Measurements from ENCODE around the gene SNTB2.
"Not testable (repeated sequence)": the region's sequence is repeated elsewhere in the genome, so short reads cannot be mapped to it uniquely, and the experiment has no call there.

The SNTB2 gene

DNA sequence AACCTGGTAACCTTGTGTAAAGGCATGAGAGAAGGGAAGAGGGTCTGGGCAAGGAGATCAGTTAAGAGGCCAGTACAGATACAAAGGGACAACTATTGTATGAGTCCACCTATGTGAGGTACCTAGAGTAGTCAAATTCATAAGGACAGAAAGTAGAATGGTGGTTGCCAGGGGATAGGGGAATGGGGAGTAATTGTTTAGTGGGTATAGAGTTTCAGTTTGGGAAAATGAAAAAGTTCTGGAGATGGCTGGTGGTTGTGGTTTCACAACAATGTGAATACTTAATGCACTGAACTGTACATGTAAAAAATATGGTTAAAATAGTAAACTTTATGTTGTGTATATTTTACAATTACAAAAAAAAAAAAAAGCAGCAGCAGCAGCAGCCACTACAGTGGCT, 49.4 kb downstream of the SNTB2 start:
- DNase-seq (ENCODE audit: low read depth) = no peak

DNA sequence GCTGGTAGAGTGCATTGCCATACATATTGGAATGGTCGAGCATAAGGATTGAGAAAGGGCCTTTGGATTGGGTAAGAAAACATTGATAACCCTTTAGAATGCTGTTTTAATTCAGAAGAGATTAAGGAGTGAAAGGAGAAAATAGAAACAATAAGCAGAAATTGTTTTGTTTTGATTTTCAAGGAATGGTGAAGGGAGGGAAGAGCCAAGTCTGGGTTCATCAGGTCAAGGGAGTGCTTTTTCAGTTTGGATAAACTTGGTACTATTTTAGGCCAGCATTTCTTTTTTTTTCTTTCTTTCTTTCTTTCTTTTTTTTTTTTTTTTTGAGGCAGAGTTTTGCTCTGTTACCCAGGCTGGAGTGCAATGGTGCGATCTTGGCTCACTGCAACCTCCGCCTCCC, 50.3 kb downstream of the SNTB2 start:
- DNase-seq (ENCODE audit: low read depth) = no peak

- no peak for DNase-seq (ENCODE audit: low read depth)
Measured at GRCh38 chr16:69239851-69240250, 52.9 kb downstream of the SNTB2 start.

DNA sequence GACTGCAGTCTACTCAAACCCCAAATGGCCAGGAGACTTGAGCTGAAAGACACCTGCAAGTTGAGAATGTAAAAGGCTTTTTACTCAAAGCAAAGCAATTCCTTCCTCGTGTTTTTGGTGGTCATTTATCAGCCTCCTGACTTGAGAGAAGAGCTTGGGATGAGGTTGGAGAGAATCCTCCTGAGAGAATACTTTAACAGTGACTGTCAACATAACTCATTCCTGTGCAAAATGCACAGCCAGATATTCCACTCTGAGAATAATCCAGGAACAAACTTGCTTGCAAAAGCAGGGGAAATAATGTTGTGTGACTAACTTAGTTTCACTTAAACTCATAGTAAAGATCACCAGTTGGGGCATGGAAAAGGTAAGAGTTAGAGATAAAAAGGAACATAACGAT, 53.4 kb downstream of the SNTB2 start:
- DNase-seq (ENCODE audit: low read depth) = no peak

DNA sequence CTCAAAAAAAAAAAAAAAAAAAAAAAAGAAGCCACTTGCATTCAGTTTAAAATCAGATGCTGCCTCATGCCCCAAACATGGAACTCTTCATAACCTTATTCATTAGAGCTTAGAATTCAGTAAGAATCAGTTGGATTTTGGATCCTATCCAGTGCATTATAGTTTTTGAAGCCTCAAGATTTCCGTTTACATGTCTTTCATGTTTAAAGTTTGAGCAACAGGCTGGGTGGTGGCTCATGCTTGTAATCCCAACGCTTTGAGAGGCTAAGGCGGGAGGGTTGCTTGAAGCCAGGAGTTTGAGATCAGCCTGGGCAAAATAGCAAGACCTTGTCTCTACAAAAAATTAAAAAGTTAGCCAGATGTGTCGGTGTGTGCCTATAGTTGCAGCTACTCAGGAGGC, 55.0 kb downstream of the SNTB2 start:
- DNase-seq (ENCODE audit: low read depth) = no peak

DNA sequence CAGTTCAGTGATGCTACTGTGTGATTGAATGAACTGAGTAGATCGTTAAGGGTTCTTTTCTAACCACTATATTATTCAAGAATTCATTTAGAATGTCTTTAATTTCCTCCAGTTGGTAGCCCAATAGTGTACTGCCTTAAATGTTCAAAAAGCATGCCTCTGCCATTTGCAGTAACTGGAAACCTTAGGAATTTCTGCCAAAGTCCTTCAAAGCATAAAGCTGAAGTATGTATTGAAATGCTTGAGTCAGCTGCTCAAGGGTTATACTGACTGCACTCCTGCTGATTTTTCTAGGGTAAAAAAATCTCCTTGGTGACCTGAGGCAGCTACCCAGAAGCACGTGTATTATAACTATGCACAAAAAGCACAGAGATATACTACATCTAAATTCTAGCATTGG, 56.5 kb downstream of the SNTB2 start:
- no peak for DNase-seq (ENCODE audit: low read depth)

- DNase-seq (ENCODE audit: low read depth) = no peak
Measured at GRCh38 chr16:69244336-69244735, 57.4 kb downstream of the SNTB2 start.

GRCh38 chr16:69250081-69250480, 63.1 kb downstream of the SNTB2 start:
- no peak for DNase-seq (ENCODE audit: low read depth)

- DNase-seq (ENCODE audit: low read depth) = no peak
Measured at GRCh38 chr16:69253870-69254341, 66.9 kb downstream of the SNTB2 start.

DNA sequence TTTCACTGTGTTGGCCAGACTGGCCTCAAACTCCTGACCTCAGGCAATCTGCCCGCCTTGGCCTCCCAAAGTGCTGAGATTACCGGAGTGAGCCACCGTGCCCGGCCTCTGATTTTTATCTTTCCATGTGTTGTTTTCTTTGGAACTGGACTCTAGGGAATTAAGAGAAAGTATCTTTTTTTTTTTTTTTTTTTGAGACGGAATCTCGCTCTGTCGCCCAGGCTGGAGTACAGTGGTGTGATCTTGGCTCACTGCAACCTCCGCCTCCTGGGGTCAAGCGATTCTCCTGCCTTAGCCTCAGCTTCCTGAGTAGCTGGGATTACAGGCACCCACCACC, 72.4 kb downstream of the SNTB2 start:
- not testable (repeated sequence) for DNase-seq (ENCODE audit: low read depth)

DNA sequence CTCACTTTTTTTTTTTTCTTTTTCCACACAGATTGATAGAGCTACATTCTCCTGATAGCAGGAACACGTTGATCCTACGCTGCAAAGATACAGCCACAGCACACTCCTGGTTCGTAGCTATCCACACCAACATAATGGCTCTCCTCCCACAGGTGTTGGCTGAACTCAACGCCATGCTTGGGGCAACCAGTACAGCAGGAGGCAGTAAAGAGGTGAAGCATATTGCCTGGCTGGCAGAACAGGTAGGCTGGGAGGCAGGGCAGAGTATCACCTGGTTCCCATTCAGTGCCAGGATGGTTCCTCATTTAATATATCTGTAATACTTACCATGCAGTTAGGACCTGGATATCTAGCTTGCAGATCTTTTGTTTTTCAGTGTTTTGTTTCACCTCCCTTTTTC, 73.1 kb downstream of the SNTB2 start:
- no peak for DNase-seq (ENCODE audit: low read depth)

DNA sequence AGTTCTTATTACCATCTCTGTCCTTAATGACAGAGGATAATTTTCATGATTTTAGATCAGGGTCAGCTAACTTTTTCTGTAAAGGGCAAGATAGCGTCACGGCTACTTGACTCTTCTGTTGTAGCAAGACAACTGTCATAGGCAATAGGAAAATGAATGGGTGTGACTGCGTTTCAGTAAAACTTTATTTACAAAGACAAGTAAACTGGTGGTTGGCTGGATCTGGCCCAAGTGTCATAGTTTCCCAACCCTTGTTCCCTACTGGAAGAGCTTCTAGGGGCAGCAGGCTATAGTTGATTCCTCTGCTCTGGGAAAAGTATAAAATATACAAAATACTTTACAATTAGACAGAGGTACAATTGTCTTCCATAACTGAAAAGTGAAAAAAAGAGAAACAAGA, 73.5 kb downstream of the SNTB2 start:
- no peak for DNase-seq (ENCODE audit: low read depth)

- DNase-seq (ENCODE audit: low read depth) = no peak
Measured at GRCh38 chr16:69266334-69267063, 79.5 kb downstream of the SNTB2 start.

- no peak for DNase-seq (ENCODE audit: low read depth)
Measured at GRCh38 chr16:69267633-69268032, 80.7 kb downstream of the SNTB2 start.

- DNase-seq (ENCODE audit: low read depth) = no peak
Measured at GRCh38 chr16:69270395-69270794, 83.4 kb downstream of the SNTB2 start.

DNA sequence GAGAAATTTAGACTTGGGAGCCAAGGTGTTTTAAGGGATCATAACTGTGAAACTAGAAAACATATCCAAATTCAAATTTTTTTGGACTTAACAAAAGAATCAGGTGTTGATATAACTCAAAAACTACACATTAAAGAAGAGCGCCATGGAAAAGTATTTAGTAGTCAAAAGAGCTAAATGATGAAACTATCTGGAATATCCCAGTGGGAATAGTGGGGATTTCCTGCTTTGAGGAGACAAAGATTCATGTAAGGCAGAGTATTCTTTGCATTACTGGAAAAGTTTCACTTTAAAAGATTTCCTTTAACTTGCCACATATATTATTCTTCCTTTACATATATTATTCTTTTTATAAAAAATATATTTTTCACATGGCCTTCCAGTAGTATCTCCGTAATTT, 83.9 kb downstream of the SNTB2 start:
- DNase-seq (ENCODE audit: low read depth) = no peak

DNA sequence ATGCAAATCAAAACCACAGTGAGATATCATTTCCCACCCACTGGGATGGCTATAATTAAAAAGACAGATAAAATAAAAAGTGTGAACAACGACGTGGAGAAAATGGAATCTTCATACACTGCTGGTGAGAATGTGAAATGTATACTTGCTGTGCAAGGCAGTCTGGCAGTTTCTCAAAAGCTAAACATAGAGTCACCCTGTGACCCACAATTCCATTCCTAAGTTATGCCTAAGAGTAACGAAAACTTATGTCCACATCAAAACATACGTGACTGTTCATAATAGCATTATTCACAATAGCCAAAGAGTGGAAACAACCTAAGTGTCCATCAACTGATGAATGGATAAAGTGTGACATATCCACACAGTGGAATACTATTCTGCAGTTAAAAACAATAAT, 86.0 kb downstream of the SNTB2 start:
- no peak for DNase-seq (ENCODE audit: low read depth)

- DNase-seq (ENCODE audit: low read depth) = no peak
Measured at GRCh38 chr16:69274699-69275235, 87.8 kb downstream of the SNTB2 start.

- no peak for DNase-seq (ENCODE audit: low read depth)
Measured at GRCh38 chr16:69276148-69277115, 89.5 kb downstream of the SNTB2 start.

- no peak for DNase-seq (ENCODE audit: low read depth)
Measured at GRCh38 chr16:69277413-69277812, 90.4 kb downstream of the SNTB2 start.

DNA sequence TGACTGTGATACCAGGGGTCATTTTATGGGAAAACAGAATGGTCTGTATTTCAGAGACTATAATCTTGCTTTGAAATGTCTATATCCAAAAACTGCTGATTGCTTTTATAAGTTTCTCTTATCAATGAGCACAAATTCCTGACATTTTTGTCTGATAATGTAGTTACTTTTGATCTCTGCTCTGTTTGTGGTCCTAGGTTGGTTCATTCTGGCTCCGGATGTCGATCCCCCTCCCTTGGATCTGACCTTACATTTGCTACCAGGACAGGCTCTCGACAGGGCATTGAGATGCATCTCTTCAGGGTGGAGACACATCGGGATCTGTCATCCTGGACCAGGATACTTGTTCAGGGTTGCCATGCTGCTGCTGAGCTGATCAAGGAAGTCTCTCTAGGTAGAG, 96.9 kb downstream of the SNTB2 start:
- no peak for DNase-seq (ENCODE audit: low read depth)

GRCh38 chr16:69285240-69285639, 98.3 kb downstream of the SNTB2 start:
- no peak for DNase-seq (ENCODE audit: low read depth)

All from activated T-cell treated with anti-CD3 and anti-CD28 coated beads for 48 hours (primary cell).